LNCaP clone FGC (cell line): ENCODE data around the gene PPP1R12A.

Experiments
- DNase-seq: peaks from one replicate; pipeline ENCODE4 v3.0.0-alpha.2; 2011; ENCODE audit warnings: low read depth
- H3K4me3 ChIP-seq: 2 replicates; pipeline ENCODE4 v1.5.1; 2011; ENCODE audit warnings: mild to moderate bottlenecking, low read depth, low read length, control low read depth
- CTCF ChIP-seq: IDR thresholded peaks from 2 replicates; pipeline ENCODE4 v1.5.1; 2012; ENCODE audit warnings: mild to moderate bottlenecking; ENCODE audit not compliant: control insufficient read depth, insufficient read depth; ENCODE audit errors: extremely low read depth

Gene PPP1R12A

GRCh38 chr12:79927772-79928474, 7.0 kb downstream of the PPP1R12A start:
- no peak for DNase-seq
- TF ChIP-seq CTCF, result no peak
- H3K4me3 ChIP-seq, result no peak overlapping the region

GRCh38 chr12:79926951-79927350, 7.9 kb downstream of the PPP1R12A start:
- H3K4me3 ChIP-seq, result no peak overlapping the region
- no peak for DNase-seq
- no peak for TF ChIP-seq CTCF

GRCh38 chr12:79925492-79925891, 9.4 kb downstream of the PPP1R12A start:
- TF ChIP-seq CTCF, result no peak
- no peak for DNase-seq
- H3K4me3 ChIP-seq, result no peak overlapping the region

GRCh38 chr12:79921786-79922185, 13.1 kb downstream of the PPP1R12A start:
- DNase-seq, result no peak
- H3K4me3 ChIP-seq, result no peak overlapping the region
- no peak for TF ChIP-seq CTCF

GRCh38 chr12:79920421-79921238, 14.3 kb downstream of the PPP1R12A start:
- no peak for DNase-seq
- no peak for TF ChIP-seq CTCF
- H3K4me3 ChIP-seq, result no peak overlapping the region

- no peak overlapping the region for H3K4me3 ChIP-seq
- TF ChIP-seq CTCF, result no peak
- no peak for DNase-seq
Observed at GRCh38 chr12:79919762-79920161, 15.1 kb downstream of the PPP1R12A start.
